Activated naive CD8-positive, alpha-beta T cell (primary cell): ENCODE measurements around the gene PRDM16.

ENCODE experiments used
- H3K27ac Mint-ChIP-seq: one replicate; pipeline ENCODE4 v1.8.0; 2021; ENCODE audit warnings: mixed read lengths
- H3K27me3 Mint-ChIP-seq: one replicate; pipeline ENCODE4 v1.8.0; 2021; ENCODE audit warnings: mixed read lengths
- H3K36me3 Mint-ChIP-seq: one replicate; pipeline ENCODE4 v1.8.0; 2021; ENCODE audit warnings: mixed read lengths
- H3K4me1 Mint-ChIP-seq: one replicate; pipeline ENCODE4 v1.8.0; 2021; ENCODE audit warnings: low read depth, mixed read lengths
- H3K4me3 Mint-ChIP-seq: one replicate; pipeline ENCODE4 v1.8.0; 2021; ENCODE audit warnings: mild to moderate bottlenecking, mixed read lengths
- H3K9me3 Mint-ChIP-seq: one replicate; pipeline ENCODE4 v1.8.0; 2021; ENCODE audit warnings: low read depth, mixed read lengths

Gene PRDM16

DNA sequence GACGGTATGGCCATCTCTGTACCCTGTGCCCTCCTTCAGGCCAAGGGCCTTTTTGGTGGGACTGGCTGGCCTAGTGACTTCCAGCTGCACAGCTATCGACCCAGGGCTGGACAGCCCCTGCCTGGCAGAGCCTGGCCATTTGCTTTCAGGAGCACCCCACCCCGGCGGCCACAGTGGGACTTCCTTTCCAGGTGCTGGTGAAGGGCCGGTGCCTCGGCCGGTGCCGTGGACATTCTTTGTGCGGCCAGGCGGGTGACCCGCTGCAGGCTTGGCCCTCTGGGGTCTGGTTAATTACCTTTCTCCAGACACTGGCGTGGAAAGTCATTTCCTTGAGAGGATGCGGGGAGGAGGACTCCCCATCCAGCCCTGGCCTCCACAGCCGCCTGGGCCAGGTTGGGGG is 50.1 kb downstream of the PRDM16 start:
- H3K4me1 Mint-ChIP-seq: no peaks in the 10 kb centered on the region
- no peak overlapping the region for H3K4me3 Mint-ChIP-seq
- H3K27me3 Mint-ChIP-seq: no peaks in the 10 kb centered on the region
- H3K27ac Mint-ChIP-seq: no peak overlapping the region
- H3K36me3 Mint-ChIP-seq: no peaks in the 10 kb centered on the region
- no peaks in the 10 kb centered on the region for H3K9me3 Mint-ChIP-seq

GRCh38 chr1:3119725-3120124 is 50.7 kb downstream of the PRDM16 start:
- no peak overlapping the region for H3K27ac Mint-ChIP-seq
- no peaks in the 10 kb centered on the region for H3K27me3 Mint-ChIP-seq
- no peaks in the 10 kb centered on the region for H3K9me3 Mint-ChIP-seq
- no peaks in the 10 kb centered on the region for H3K4me1 Mint-ChIP-seq
- H3K4me3 Mint-ChIP-seq: no peak overlapping the region
- no peaks in the 10 kb centered on the region for H3K36me3 Mint-ChIP-seq

DNA sequence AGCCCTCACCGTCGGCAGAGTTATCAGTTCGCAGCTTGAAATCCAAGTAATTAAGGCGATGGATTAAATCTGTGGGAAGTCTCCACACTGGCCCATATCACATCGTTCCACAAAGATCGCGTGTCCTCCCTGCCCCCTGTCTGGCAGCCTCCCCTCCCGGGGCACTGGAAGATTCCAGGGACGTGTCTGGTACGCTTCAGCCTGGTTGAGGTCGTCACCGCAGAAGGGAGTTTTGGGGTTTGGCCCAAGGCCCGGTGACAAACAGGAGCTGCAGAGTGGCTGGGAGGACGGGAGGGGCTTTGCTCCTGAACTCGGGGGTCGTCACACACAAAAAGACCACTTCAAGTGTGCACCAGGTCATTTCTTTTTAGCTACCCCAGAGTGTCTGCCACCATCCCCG is 51.1 kb downstream of the PRDM16 start:
- Mint-ChIP-seq H3K36me3 (no peaks in the 10 kb centered on the region), H3K9me3 (no peaks in the 10 kb centered on the region), H3K27ac (no peak overlapping the region), H3K27me3 (no peaks in the 10 kb centered on the region), H3K4me3 (no peak overlapping the region), H3K4me1 (no peaks in the 10 kb centered on the region)

- no peaks in the 10 kb centered on the region for H3K4me1 Mint-ChIP-seq
Measured at GRCh38 chr1:3120994-3121393, 52.0 kb downstream of the PRDM16 start.

GRCh38 chr1:3121401-3122210 is 52.6 kb downstream of the PRDM16 start:
- H3K9me3 Mint-ChIP-seq: no peaks in the 10 kb centered on the region
- H3K36me3 Mint-ChIP-seq: no peaks in the 10 kb centered on the region
- H3K4me3 Mint-ChIP-seq: no peak overlapping the region
- no peaks in the 10 kb centered on the region for H3K27me3 Mint-ChIP-seq
- H3K27ac Mint-ChIP-seq: no peak overlapping the region
- no peaks in the 10 kb centered on the region for H3K4me1 Mint-ChIP-seq

More at GRCh38 chr1:3120994-3121393, 52.0 kb downstream of the PRDM16 start:
- Mint-ChIP-seq H3K36me3 (no peaks in the 10 kb centered on the region), H3K27me3 (no peaks in the 10 kb centered on the region), H3K9me3 (no peaks in the 10 kb centered on the region), H3K4me3 (no peak overlapping the region), H3K27ac (no peak overlapping the region)

GRCh38 chr1:3122311-3122710 is 53.3 kb downstream of the PRDM16 start:
- H3K4me3 Mint-ChIP-seq: no peak overlapping the region
- no peaks in the 10 kb centered on the region for H3K9me3 Mint-ChIP-seq
- H3K4me1 Mint-ChIP-seq: no peaks in the 10 kb centered on the region
- no peaks in the 10 kb centered on the region for H3K27me3 Mint-ChIP-seq
- no peaks in the 10 kb centered on the region for H3K36me3 Mint-ChIP-seq
- no peak overlapping the region for H3K27ac Mint-ChIP-seq

DNA sequence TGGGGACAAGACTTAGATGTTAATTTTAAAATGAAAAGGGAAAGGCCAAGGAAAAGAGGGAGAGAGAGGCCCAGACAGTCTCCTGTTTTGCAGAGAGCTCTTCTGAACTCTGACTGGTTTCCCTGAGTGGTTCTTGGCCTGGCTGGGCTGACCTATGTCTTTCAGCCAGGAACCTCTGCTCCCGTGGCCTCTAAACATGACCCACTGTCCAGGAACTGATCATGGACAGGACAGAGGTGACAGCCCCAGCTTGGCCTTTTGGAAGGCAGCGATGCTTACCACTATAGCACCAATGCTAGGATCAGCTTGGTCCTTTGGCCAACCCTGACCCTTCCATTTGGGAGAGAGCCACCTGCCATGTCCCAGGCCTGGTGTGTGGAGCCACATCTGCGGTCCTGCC is 55.2 kb downstream of the PRDM16 start:
- no peak overlapping the region for H3K27ac Mint-ChIP-seq
- H3K9me3 Mint-ChIP-seq: no peaks in the 10 kb centered on the region
- no peaks in the 10 kb centered on the region for H3K27me3 Mint-ChIP-seq
- H3K4me1 Mint-ChIP-seq: no peaks in the 10 kb centered on the region
- no peaks in the 10 kb centered on the region for H3K36me3 Mint-ChIP-seq
- no peak overlapping the region for H3K4me3 Mint-ChIP-seq

GRCh38 chr1:3125078-3125477 is 56.1 kb downstream of the PRDM16 start:
- no peaks in the 10 kb centered on the region for H3K27me3 Mint-ChIP-seq
- H3K4me1 Mint-ChIP-seq: no peaks in the 10 kb centered on the region
- H3K4me3 Mint-ChIP-seq: no peak overlapping the region
- H3K27ac Mint-ChIP-seq: no peak overlapping the region
- no peaks in the 10 kb centered on the region for H3K9me3 Mint-ChIP-seq
- no peaks in the 10 kb centered on the region for H3K36me3 Mint-ChIP-seq

DNA sequence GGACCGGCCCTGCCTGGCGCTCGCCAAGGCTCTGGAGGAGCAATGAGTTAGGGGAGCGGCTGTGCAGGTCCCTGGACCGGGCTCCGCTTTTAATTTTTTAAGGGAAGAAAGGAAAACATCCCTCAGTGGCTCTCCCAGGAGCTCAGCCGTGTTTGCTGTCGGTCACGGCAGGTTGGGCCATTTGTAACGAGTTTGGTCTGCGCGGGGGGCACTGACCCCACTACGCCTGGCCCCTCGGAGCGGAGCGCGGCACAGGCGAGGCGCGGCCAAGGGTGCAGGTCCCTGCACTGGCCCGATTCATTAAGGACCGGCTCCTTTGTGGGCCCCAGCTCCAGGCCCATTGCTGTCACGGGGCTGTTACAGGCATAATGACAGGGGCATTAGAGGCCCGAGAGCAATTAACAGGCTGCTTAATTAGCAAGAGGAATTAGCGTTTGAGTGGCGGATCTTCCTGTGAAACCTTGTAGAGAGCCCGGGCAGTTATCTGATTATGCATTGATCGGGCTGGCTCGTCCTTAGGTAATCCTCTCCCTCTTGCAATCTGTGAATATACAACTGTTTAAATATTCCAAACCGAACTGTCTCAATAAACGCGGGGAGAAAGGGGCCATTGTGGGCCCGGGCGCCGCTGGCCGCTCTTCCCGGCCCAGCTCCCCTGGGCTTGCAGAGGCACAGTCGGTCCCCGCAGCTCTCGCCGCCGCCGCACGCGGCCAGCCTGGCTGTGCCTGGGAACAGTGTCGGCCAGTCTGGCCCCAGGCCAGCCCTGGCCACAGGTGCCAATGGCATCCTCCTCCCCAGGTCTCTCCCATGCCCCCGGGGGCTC is 56.8 kb downstream of the PRDM16 start:
- H3K4me1 Mint-ChIP-seq: no peaks in the 10 kb centered on the region
- H3K36me3 Mint-ChIP-seq: no peaks in the 10 kb centered on the region
- H3K27me3 Mint-ChIP-seq: no peaks in the 10 kb centered on the region
- no peak overlapping the region for H3K4me3 Mint-ChIP-seq
- no peak overlapping the region for H3K27ac Mint-ChIP-seq
- no peaks in the 10 kb centered on the region for H3K9me3 Mint-ChIP-seq

DNA sequence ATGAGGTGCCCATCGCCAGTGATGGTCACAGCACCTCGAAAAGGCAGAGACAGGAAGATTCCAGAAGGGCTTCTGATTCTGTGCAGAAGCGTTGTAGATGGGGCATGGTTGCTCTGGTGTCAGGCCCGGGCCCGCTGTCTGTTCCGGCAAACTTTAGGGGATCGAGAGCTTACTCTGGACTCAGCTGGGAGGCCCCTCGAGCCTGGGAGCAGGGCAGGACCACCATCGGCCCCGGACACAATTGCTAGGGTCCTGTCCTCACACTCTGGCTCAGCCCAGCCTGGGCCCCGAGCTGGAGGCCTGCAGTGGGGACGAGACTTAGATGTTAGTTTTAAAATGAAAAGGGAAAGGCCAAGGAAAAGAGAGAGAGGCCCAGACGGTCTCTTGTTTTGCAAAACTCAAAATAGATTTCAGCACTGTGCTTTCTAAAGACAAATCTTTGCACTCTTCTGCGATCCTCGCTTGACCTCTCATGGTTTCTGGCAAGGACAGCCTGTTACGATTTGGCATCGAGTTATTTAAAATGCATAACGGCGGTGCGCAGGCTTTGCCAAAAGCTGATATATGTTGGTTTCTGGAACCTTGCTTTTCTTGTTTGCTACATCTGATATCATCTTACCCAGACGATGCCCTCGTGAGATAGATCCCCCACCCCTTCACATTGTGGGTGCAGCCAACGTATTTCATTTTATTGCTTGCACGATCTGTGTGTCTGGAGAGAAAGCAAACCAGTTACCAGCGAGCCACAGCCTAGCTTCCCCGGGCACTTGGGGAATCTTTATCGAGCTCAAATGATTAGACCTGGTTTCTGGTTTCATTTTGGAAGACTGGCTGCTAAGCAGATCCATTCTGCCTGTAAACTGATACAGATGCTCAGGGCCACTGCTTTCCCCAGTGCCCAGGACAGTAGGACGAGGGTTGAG is 58.0 kb downstream of the PRDM16 start:
- Mint-ChIP-seq H3K27ac (no peak overlapping the region), H3K27me3 (no peaks in the 10 kb centered on the region), H3K4me3 (no peak overlapping the region), H3K9me3 (no peaks in the 10 kb centered on the region), H3K4me1 (no peaks in the 10 kb centered on the region), H3K36me3 (no peaks in the 10 kb centered on the region)

DNA sequence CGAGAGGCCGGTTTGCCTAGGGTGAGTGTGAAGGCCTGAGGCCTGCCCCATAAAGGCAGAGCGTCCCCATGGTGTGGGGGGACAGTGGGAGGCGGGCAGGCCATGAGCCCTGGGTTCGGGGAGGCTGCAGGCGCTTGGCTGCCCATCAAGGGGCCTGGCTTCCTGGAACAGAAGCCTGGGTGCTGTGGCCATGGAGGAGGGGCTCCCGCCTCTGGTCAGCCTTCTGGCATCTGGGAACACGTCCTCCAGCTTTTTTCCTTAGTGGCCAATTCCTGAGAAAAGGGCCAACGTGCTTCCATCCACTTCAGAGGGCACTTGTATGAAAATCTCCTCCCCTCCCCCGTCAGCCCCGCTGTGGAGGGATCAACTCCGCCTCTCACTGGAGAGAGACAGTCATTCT is 58.7 kb downstream of the PRDM16 start:
- Mint-ChIP-seq H3K27me3 (no peaks in the 10 kb centered on the region), H3K36me3 (no peaks in the 10 kb centered on the region), H3K4me3 (no peak overlapping the region), H3K9me3 (no peaks in the 10 kb centered on the region), H3K4me1 (no peaks in the 10 kb centered on the region), H3K27ac (no peak overlapping the region)

- H3K4me1 Mint-ChIP-seq: no peaks in the 10 kb centered on the region
- H3K27me3 Mint-ChIP-seq: no peaks in the 10 kb centered on the region
- H3K36me3 Mint-ChIP-seq: no peaks in the 10 kb centered on the region
- no peak overlapping the region for H3K27ac Mint-ChIP-seq
- no peaks in the 10 kb centered on the region for H3K9me3 Mint-ChIP-seq
- H3K4me3 Mint-ChIP-seq: no peak overlapping the region
Measured at GRCh38 chr1:3128431-3129132, 59.6 kb downstream of the PRDM16 start.

- no peaks in the 10 kb centered on the region for H3K27me3 Mint-ChIP-seq
- H3K36me3 Mint-ChIP-seq: no peaks in the 10 kb centered on the region
- no peaks in the 10 kb centered on the region for H3K9me3 Mint-ChIP-seq
- H3K27ac Mint-ChIP-seq: no peak overlapping the region
- H3K4me3 Mint-ChIP-seq: no peak overlapping the region
- H3K4me1 Mint-ChIP-seq: no peaks in the 10 kb centered on the region
Measured at GRCh38 chr1:3129133-3129490, 60.1 kb downstream of the PRDM16 start.

DNA sequence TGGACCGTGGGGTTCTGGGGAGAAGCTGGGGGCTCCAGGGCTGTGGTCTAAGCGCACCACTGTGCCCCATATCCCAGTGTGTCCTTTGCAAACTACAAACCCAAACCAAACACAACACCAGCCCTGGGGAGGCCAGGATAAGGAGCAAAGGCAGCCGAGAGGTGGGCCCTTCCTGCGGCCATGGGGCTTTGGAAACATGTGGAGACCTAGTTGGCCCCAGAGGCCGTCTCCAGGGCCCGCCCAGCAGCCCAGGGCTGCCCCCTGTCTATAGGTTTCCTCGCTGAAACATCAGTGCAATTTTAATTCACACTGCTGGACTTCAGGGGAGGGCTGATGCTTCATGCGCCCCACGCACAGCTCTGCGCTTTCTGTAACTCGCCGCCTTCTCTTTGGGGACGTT is 61.3 kb downstream of the PRDM16 start:
- Mint-ChIP-seq H3K27ac (no peak overlapping the region), H3K4me1 (no peaks in the 10 kb centered on the region), H3K27me3 (no peaks in the 10 kb centered on the region), H3K36me3 (no peaks in the 10 kb centered on the region), H3K9me3 (no peaks in the 10 kb centered on the region), H3K4me3 (no peak overlapping the region)
